ENCODE results near the gene CYFIP2. TPM values are rescaled to one million over a fixed set of nuclear protein-coding genes. Genes with fewer than 3 reads are reported as not detected.
"Not testable (repeated sequence)": the region's sequence is repeated elsewhere in the genome, so short reads cannot be mapped to it uniquely, and the experiment has no call there.

The CYFIP2 gene
- total and polyA plus RNA-seq, 5 donors from 2014 or later, result 332 to 383 (median 357) TPM

GRCh38 chr5:157390133-157390532 is 124.2 kb downstream of the CYFIP2 start:
- no peak overlapping the region for H3K4me3 ChIP-seq (ENCODE audit: low read depth, low read length)
- ATAC-seq (ENCODE audit: low read depth in 2 of 2) (peak; percentile 65 to 67), DNase-seq (peak in 2 of 3 donors; percentile 39 to 59)
- H3K27me3 ChIP-seq (ENCODE audit: control insufficient read depth, insufficient read depth, low read length), result no peaks in the 10 kb centered on the region
- peak overlapping the region; percentile 88 for H3K27ac ChIP-seq (ENCODE audit: insufficient read depth, low read length, poor library complexity, severe bottlenecking)
- H3K4me1 ChIP-seq (ENCODE audit: control insufficient read depth, insufficient read depth, low read length, poor library complexity, severe bottlenecking), result peaks cover 20% of the 10 kb centered on the region
- Mint-ChIP-seq H3K36me3 (peaks cover 58% of the 10 kb centered on the region), H3K4me3 (peak overlapping the region; percentile 2 to 66 (median 36)), H3K27me3 (no peaks in the 10 kb centered on the region), H3K4me1 (peaks cover 16 to 37% (median 28%) of the 10 kb centered on the region in 4 donors), H3K9me3 (no peaks in the 10 kb centered on the region), H3K27ac (peak overlapping the region; percentile 93 to 98 (median 96))
- peaks cover 88% of the 10 kb centered on the region for H3K36me3 ChIP-seq (ENCODE audit: control insufficient read depth, insufficient read depth, low read length)
- no peaks in the 10 kb centered on the region for H3K9me3 ChIP-seq (ENCODE audit: control insufficient read depth in 2 of 2, low read length in 2 of 2)

GRCh38 chr5:157390551-157391297 is 124.8 kb downstream of the CYFIP2 start:
- peaks cover 20% of the 10 kb centered on the region for H3K4me1 ChIP-seq (ENCODE audit: control insufficient read depth, insufficient read depth, low read length, poor library complexity, severe bottlenecking)
- H3K27me3 ChIP-seq (ENCODE audit: control insufficient read depth, insufficient read depth, low read length), result no peaks in the 10 kb centered on the region
- Mint-ChIP-seq H3K27me3 (no peaks in the 10 kb centered on the region), H3K27ac (peak overlapping the region; percentile 93 to 98 (median 96)), H3K4me1 (peaks cover 14 to 37% (median 27%) of the 10 kb centered on the region in 4 donors), H3K36me3 (peaks cover 55% of the 10 kb centered on the region), H3K4me3 (peak overlapping the region in 3 of 4 donors; percentile 61 to 66 (median 63)), H3K9me3 (no peaks in the 10 kb centered on the region)
- peaks cover 82% of the 10 kb centered on the region for H3K36me3 ChIP-seq (ENCODE audit: control insufficient read depth, insufficient read depth, low read length)
- peak; percentile 88 to 90 for ATAC-seq (ENCODE audit: low read depth in 2 of 2)
- DNase-seq, result peak; percentile 38 to 80 (median 65)
- peak overlapping the region; percentile 88 for H3K27ac ChIP-seq (ENCODE audit: insufficient read depth, low read length, poor library complexity, severe bottlenecking)
- no peaks in the 10 kb centered on the region for H3K9me3 ChIP-seq (ENCODE audit: control insufficient read depth in 2 of 2, low read length in 2 of 2)
- H3K4me3 ChIP-seq (ENCODE audit: low read depth, low read length), result no peak overlapping the region

- Mint-ChIP-seq H3K9me3 (peaks cover 2 to 14% (median 4%) of the 10 kb centered on the region in 7 donors), H3K27me3 (peaks cover 10% of the 10 kb centered on the region), H3K36me3 (peaks cover 16% of the 10 kb centered on the region), H3K4me3 (no peak overlapping the region), H3K4me1 (peaks cover 0 to 10% (median 6%) of the 10 kb centered on the region in 4 donors), H3K27ac (no peak overlapping the region)
- Histone ChIP-seq H3K27ac (ENCODE audit: insufficient read depth, low read length, poor library complexity, severe bottlenecking) (no peak overlapping the region), H3K9me3 (ENCODE audit: control insufficient read depth in 2 of 2, low read length in 2 of 2) (peaks cover 0 to under 1% of the 10 kb centered on the region in 2 experiments), H3K4me1 (ENCODE audit: control insufficient read depth, insufficient read depth, low read length, poor library complexity, severe bottlenecking) (no peaks in the 10 kb centered on the region), H3K4me3 (ENCODE audit: low read depth, low read length) (no peak overlapping the region), H3K27me3 (ENCODE audit: control insufficient read depth, insufficient read depth, low read length) (no peaks in the 10 kb centered on the region), H3K36me3 (ENCODE audit: control insufficient read depth, insufficient read depth, low read length) (peaks cover 10% of the 10 kb centered on the region)
- DNase-seq, result no peak
- no peak for ATAC-seq (ENCODE audit: low read depth in 2 of 2)
These were observed 132.4 kb downstream of the CYFIP2 start for GRCh38 chr5:157398305-157398704.

DNA sequence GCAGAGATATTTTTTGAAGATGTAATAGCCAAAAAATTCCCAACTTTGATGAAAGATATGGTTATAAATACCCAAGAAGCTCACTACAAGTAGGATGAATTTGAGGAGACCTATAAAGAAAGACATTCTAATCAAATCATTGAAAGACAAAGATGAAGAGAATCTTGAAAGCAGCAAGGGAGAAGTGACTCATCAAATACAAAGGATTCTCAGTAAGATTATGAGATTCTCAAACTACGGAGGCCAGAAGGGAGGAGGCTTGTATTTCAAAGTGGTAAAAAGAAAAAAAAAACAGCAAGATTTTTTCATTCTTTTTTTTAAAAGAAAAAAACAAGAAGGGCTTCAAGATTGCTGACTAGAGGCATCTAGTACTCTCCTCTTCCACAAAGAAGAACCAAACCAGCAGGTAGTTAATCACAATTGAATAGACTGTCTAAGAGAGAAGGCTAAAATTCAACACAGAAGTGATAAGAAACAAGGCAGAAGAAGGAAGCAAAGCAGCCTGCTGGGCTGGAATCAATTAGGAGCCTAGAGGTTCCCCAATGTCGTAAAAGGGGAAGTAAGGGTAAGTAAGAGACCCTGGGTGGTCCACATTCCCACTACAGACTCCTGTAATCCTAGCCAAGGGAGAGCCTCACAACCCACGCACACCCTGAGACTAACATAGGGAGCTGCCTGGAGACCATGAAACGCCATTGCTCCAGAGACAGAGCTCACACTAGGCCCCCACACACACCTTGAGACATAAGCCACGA is 135.0 kb downstream of the CYFIP2 start:
- H3K4me1 ChIP-seq (ENCODE audit: control insufficient read depth, insufficient read depth, low read length, poor library complexity, severe bottlenecking), result no peaks in the 10 kb centered on the region
- no peak overlapping the region for H3K27ac ChIP-seq (ENCODE audit: insufficient read depth, low read length, poor library complexity, severe bottlenecking)
- H3K36me3 ChIP-seq (ENCODE audit: control insufficient read depth, insufficient read depth, low read length), result no peaks in the 10 kb centered on the region
- peaks cover 5 to 13% of the 10 kb centered on the region in 2 experiments for H3K9me3 ChIP-seq (ENCODE audit: control insufficient read depth in 2 of 2, low read length in 2 of 2)
- Mint-ChIP-seq H3K27me3 (peaks cover 14% of the 10 kb centered on the region), H3K4me3 (no peak overlapping the region), H3K9me3 (peaks cover 4 to 25% (median 8%) of the 10 kb centered on the region in 7 donors), H3K27ac (peak overlapping the region in 1 of 3 donors; percentile 3), H3K4me1 (peaks cover 0 to 10% (median 3%) of the 10 kb centered on the region in 4 donors), H3K36me3 (peaks cover 12% of the 10 kb centered on the region)
- H3K27me3 ChIP-seq (ENCODE audit: control insufficient read depth, insufficient read depth, low read length), result no peaks in the 10 kb centered on the region
- H3K4me3 ChIP-seq (ENCODE audit: low read depth, low read length), result no peak overlapping the region
- no peak for ATAC-seq (ENCODE audit: low read depth in 2 of 2)
- DNase-seq, result peak in 1 of 3 donors; percentile 73

- H3K9me3 Mint-ChIP-seq, result peaks cover 2 to 12% (median 6%) of the 10 kb centered on the region in 7 donors
- H3K36me3 Mint-ChIP-seq, result no peaks in the 10 kb centered on the region
- peaks cover 0 to 4% of the 10 kb centered on the region in 2 experiments for H3K9me3 ChIP-seq (ENCODE audit: control insufficient read depth in 2 of 2, low read length in 2 of 2)
- no peaks in the 10 kb centered on the region for H3K36me3 ChIP-seq (ENCODE audit: control insufficient read depth, insufficient read depth, low read length)
- no peak overlapping the region for H3K27ac Mint-ChIP-seq
- peak overlapping the region in 1 of 4 donors; percentile 4 for H3K4me3 Mint-ChIP-seq
- no peak overlapping the region for H3K4me3 ChIP-seq (ENCODE audit: low read depth, low read length)
- ATAC-seq (ENCODE audit: low read depth in 2 of 2) (no peak), DNase-seq (no peak)
- no peaks in the 10 kb centered on the region for H3K4me1 Mint-ChIP-seq
- H3K27ac ChIP-seq (ENCODE audit: insufficient read depth, low read length, poor library complexity, severe bottlenecking), result no peak overlapping the region
- peaks cover 20% of the 10 kb centered on the region for H3K27me3 Mint-ChIP-seq
- no peaks in the 10 kb centered on the region for H3K4me1 ChIP-seq (ENCODE audit: control insufficient read depth, insufficient read depth, low read length, poor library complexity, severe bottlenecking)
- H3K27me3 ChIP-seq (ENCODE audit: control insufficient read depth, insufficient read depth, low read length), result peaks cover 3% of the 10 kb centered on the region
These were observed 149.9 kb downstream of the CYFIP2 start for GRCh38 chr5:157415838-157416237.

DNA sequence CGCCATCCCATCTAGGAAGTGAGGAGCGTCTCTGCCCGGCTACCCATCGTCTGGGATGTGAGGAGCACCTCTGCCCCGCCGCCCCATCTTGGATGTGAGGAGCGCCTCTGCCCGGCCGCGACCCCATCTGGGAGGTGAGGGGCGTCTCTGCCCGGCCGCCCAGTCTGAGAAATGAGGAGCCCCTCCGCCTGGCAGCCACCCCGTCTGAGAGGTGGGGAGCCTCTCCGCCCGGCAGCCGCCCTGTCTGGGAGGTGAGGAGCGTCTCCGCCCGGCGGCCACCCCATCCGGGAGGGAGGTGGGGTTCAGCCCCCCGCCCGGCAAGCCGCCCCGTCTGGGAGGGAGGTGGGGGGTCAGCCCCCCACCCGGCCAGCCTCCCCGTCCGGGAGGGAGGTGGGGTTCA is 153.6 kb downstream of the CYFIP2 start:
- H3K36me3 Mint-ChIP-seq; H3K27me3 ChIP-seq (ENCODE audit: control insufficient read depth, insufficient read depth, low read length); H3K36me3 ChIP-seq (ENCODE audit: control insufficient read depth, insufficient read depth, low read length); H3K9me3 Mint-ChIP-seq; H3K27ac Mint-ChIP-seq; H3K4me1 Mint-ChIP-seq; H3K27ac ChIP-seq (ENCODE audit: insufficient read depth, low read length, poor library complexity, severe bottlenecking); ATAC-seq (ENCODE audit: low read depth in 2 of 2); H3K4me3 Mint-ChIP-seq; DNase-seq; H3K4me3 ChIP-seq (ENCODE audit: low read depth, low read length); H3K9me3 ChIP-seq (ENCODE audit: control insufficient read depth in 2 of 2, low read length in 2 of 2); H3K4me1 ChIP-seq (ENCODE audit: control insufficient read depth, insufficient read depth, low read length, poor library complexity, severe bottlenecking): not testable (repeated sequence)
- H3K27me3 Mint-ChIP-seq, result peaks cover 17% of the 10 kb centered on the region

GRCh38 chr5:157429920-157430319 is 164.0 kb downstream of the CYFIP2 start:
- peaks cover 20% of the 10 kb centered on the region for H3K27me3 Mint-ChIP-seq
- not testable (repeated sequence) for H3K27ac ChIP-seq (ENCODE audit: insufficient read depth, low read length, poor library complexity, severe bottlenecking); H3K9me3 Mint-ChIP-seq; H3K9me3 ChIP-seq (ENCODE audit: control insufficient read depth in 2 of 2, low read length in 2 of 2); H3K27me3 ChIP-seq (ENCODE audit: control insufficient read depth, insufficient read depth, low read length); DNase-seq; ATAC-seq (ENCODE audit: low read depth in 2 of 2); H3K36me3 ChIP-seq (ENCODE audit: control insufficient read depth, insufficient read depth, low read length); H3K4me1 Mint-ChIP-seq; H3K36me3 Mint-ChIP-seq; H3K27ac Mint-ChIP-seq; H3K4me3 Mint-ChIP-seq; H3K4me3 ChIP-seq (ENCODE audit: low read depth, low read length); H3K4me1 ChIP-seq (ENCODE audit: control insufficient read depth, insufficient read depth, low read length, poor library complexity, severe bottlenecking)
